Measurements from ENCODE around the gene TBC1D19.
"Not testable (repeated sequence)": the region's sequence is repeated elsewhere in the genome, so short reads cannot be mapped to it uniquely, and the experiment has no call there.

TBC1D19 gene

GRCh38 chr4:26583865-26584652, at the start of gene TBC1D19:
TBC1D19 (plus strand) TSS chr4:26584084; CDS start chr4:26584194, 110 bp downstream.
- Histone ChIP-seq H3K4me2 (ENCODE audit: low read length) (peak within 1 kb of the TSS; percentile 73), H3F3A (ENCODE audit: insufficient read depth, low read length) (no peaks in the 10 kb centered on the region), H4K20me1 (ENCODE audit: insufficient read depth, low read length) (no peaks in the 10 kb centered on the region), H3K9me2 (ENCODE audit: low read depth, low read length) (no peaks in the 10 kb centered on the region), H3K9ac (ENCODE audit: low read length) (peak within 1 kb of the TSS; percentile 63), H3K27me3 (ENCODE audit: insufficient read depth, low read length) (no peaks in the 10 kb centered on the region), H3K4me3 (ENCODE audit: low read depth, low read length, poor library complexity, severe bottlenecking) (peak within 1 kb of the TSS; percentile 76), H2AFZ (ENCODE audit: low read length) (peak within 1 kb of the TSS; percentile 95), H3K36me3 (ENCODE audit: insufficient read depth, low read length) (no peaks in the 10 kb centered on the region), H3K9me3 (ENCODE audit: low read length) (no peaks in the 10 kb centered on the region), H3K4me1 (ENCODE audit: insufficient read depth, low read length, severe bottlenecking) (peaks cover 17% of the 10 kb centered on the region), H3K79me2 (ENCODE audit: insufficient read depth, low read length) (no peaks in the 10 kb centered on the region), H3K27ac (ENCODE audit: low read depth, low read length, poor library complexity, severe bottlenecking) (peak within 1 kb of the TSS; percentile 78)
- no peak for TF ChIP-seq CTCF (IDR thresholded peaks at IDR 0.05; ENCODE audit: low read length)

GRCh38 chr4:26542991-26543390, 40.9 kb upstream of the TBC1D19 start:
- Histone ChIP-seq H3K4me2 (ENCODE audit: low read length) (no peak overlapping the region), H3K4me3 (ENCODE audit: low read depth, low read length, poor library complexity, severe bottlenecking) (no peak overlapping the region), H2AFZ (ENCODE audit: low read length) (no peak overlapping the region), H3K9me2 (ENCODE audit: low read depth, low read length) (no peaks in the 10 kb centered on the region), H3F3A (ENCODE audit: insufficient read depth, low read length) (no peaks in the 10 kb centered on the region), H4K20me1 (ENCODE audit: insufficient read depth, low read length) (no peaks in the 10 kb centered on the region), H3K36me3 (ENCODE audit: insufficient read depth, low read length) (no peaks in the 10 kb centered on the region), H3K9ac (ENCODE audit: low read length) (no peak overlapping the region), H3K27me3 (ENCODE audit: insufficient read depth, low read length) (no peaks in the 10 kb centered on the region), H3K9me3 (ENCODE audit: low read length) (no peaks in the 10 kb centered on the region), H3K79me2 (ENCODE audit: insufficient read depth, low read length) (no peaks in the 10 kb centered on the region), H3K4me1 (ENCODE audit: insufficient read depth, low read length, severe bottlenecking) (no peaks in the 10 kb centered on the region), H3K27ac (ENCODE audit: low read depth, low read length, poor library complexity, severe bottlenecking) (no peak overlapping the region)
- TF ChIP-seq EZH2 (IDR thresholded peaks at IDR 0.05; ENCODE audit: borderline replicate concordance, low read length) (no peak), CTCF (IDR thresholded peaks at IDR 0.05; ENCODE audit: low read length) (no peak)

- TF ChIP-seq CTCF (IDR thresholded peaks at IDR 0.05; ENCODE audit: low read length) = no peak
- no peak for TF ChIP-seq EZH2 (IDR thresholded peaks at IDR 0.05; ENCODE audit: borderline replicate concordance, low read length)
- no peak overlapping the region for H3K4me3 ChIP-seq (ENCODE audit: low read depth, low read length, poor library complexity, severe bottlenecking)
- no peaks in the 10 kb centered on the region for H3K27me3 ChIP-seq (ENCODE audit: insufficient read depth, low read length)
- H3K9me3 ChIP-seq (ENCODE audit: low read length) = no peaks in the 10 kb centered on the region
- no peaks in the 10 kb centered on the region for H3K4me1 ChIP-seq (ENCODE audit: insufficient read depth, low read length, severe bottlenecking)
- H3K36me3 ChIP-seq (ENCODE audit: insufficient read depth, low read length) = no peaks in the 10 kb centered on the region
- no peak overlapping the region for H2AFZ ChIP-seq (ENCODE audit: low read length)
- no peak overlapping the region for H3K9ac ChIP-seq (ENCODE audit: low read length)
- H3F3A ChIP-seq (ENCODE audit: insufficient read depth, low read length) = no peaks in the 10 kb centered on the region
- H4K20me1 ChIP-seq (ENCODE audit: insufficient read depth, low read length) = no peaks in the 10 kb centered on the region
- H3K27ac ChIP-seq (ENCODE audit: low read depth, low read length, poor library complexity, severe bottlenecking) = no peak overlapping the region
- H3K4me2 ChIP-seq (ENCODE audit: low read length) = no peak overlapping the region
- H3K79me2 ChIP-seq (ENCODE audit: insufficient read depth, low read length) = no peaks in the 10 kb centered on the region
- H3K9me2 ChIP-seq (ENCODE audit: low read depth, low read length) = no peaks in the 10 kb centered on the region
Measured at GRCh38 chr4:26544421-26544820, 39.5 kb upstream of the TBC1D19 start.

GRCh38 chr4:26548379-26548778, 35.5 kb upstream of the TBC1D19 start:
- not testable (repeated sequence) for H3K27ac ChIP-seq (ENCODE audit: low read depth, low read length, poor library complexity, severe bottlenecking); H3K9me2 ChIP-seq (ENCODE audit: low read depth, low read length); H3K9ac ChIP-seq (ENCODE audit: low read length); H3K4me2 ChIP-seq (ENCODE audit: low read length); H3K79me2 ChIP-seq (ENCODE audit: insufficient read depth, low read length); H3K4me3 ChIP-seq (ENCODE audit: low read depth, low read length, poor library complexity, severe bottlenecking); H2AFZ ChIP-seq (ENCODE audit: low read length); H3K9me3 ChIP-seq (ENCODE audit: low read length); H3K4me1 ChIP-seq (ENCODE audit: insufficient read depth, low read length, severe bottlenecking); H4K20me1 ChIP-seq (ENCODE audit: insufficient read depth, low read length); H3F3A ChIP-seq (ENCODE audit: insufficient read depth, low read length); H3K27me3 ChIP-seq (ENCODE audit: insufficient read depth, low read length); H3K36me3 ChIP-seq (ENCODE audit: insufficient read depth, low read length)
